ENCODE results near the gene SLC46A2. TPM values are rescaled to one million over a fixed set of nuclear protein-coding genes. Genes with fewer than 3 reads are reported as not detected.

The SLC46A2 gene
- total RNA-seq, 1 donor from 2014 or later = not detected

DNA sequence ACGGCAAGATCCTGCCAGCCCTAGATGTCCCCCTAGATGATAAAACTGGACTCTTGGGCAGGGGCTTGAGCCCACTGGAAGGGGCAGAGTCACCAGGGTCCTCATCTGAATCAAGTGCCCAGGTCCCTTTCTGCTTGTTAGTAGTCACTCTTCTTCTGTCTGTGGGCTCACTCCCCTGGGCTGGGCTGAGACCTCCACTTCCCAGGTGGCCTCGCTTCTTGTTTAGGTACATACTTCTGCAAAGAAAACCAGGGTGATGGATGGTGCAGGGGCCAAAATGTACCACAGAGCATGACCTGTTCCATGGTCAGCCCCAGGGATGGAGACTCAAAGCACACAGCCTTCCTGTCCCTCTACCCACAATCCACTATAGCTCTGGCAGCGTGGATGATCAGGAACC is 845 bp upstream of the SLC46A2 start:
- intact Hi-C loops (cut with DNase I) = no loop called here
- Histone ChIP-seq H3K9me3 (no peaks in the 10 kb centered on the region), H3K27ac (no peak overlapping the region)

DNA sequence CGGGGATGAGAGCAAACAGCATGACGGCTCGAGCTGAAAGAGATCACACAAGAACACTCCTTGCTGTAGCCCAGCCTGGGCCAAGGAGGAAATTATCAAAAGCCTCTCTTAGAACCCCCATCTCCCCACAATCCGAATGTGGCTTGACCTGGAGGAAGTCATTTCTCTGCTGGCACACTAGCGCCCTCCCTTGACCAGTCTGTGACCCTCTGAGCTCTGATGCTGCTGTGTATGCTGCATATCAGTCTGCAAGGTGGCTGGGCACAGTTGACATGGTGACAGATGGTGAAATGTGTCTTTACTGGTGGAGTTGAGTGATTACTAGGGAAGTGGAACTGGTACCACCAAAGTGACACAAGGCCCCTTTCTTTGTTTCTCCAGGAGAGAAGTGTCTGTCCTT is 3.3 kb downstream of the SLC46A2 start:
- Histone ChIP-seq H3K9me3 (no peaks in the 10 kb centered on the region), H3K36me3 (no peaks in the 10 kb centered on the region), H3K4me3 (no peak overlapping the region), H3K27me3 (no peaks in the 10 kb centered on the region), H3K27ac (no peak overlapping the region), H3K4me1 (peaks cover 12% of the 10 kb centered on the region)
- TF ChIP-seq, protein P1, sequence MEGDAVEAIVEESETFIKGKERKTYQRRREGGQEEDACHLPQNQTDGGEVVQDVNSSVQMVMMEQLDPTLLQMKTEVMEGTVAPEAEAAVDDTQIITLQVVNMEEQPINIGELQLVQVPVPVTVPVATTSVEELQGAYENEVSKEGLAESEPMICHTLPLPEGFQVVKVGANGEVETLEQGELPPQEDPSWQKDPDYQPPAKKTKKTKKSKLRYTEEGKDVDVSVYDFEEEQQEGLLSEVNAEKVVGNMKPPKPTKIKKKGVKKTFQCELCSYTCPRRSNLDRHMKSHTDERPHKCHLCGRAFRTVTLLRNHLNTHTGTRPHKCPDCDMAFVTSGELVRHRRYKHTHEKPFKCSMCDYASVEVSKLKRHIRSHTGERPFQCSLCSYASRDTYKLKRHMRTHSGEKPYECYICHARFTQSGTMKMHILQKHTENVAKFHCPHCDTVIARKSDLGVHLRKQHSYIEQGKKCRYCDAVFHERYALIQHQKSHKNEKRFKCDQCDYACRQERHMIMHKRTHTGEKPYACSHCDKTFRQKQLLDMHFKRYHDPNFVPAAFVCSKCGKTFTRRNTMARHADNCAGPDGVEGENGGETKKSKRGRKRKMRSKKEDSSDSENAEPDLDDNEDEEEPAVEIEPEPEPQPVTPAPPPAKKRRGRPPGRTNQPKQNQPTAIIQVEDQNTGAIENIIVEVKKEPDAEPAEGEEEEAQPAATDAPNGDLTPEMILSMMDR (IDR thresholded peaks at IDR 0.05) = no peak
- TF ChIP-seq POLR2A (IDR thresholded peaks at IDR 0.05) = no peak
- no peak for TF ChIP-seq POLR2AphosphoS5 (IDR thresholded peaks at IDR 0.05; ENCODE audit: insufficient read depth in 1 of 2, low read depth in 1 of 2)
- DNase-seq (ENCODE audit: extremely low spot score in 2 of 2) = no peak
- intact Hi-C loops (cut with DNase I) = no loop called here

More for the DNA sequence above, 845 bp upstream of the SLC46A2 start:
- Histone ChIP-seq H3K4me3 (no peak overlapping the region), H3K36me3 (no peaks in the 10 kb centered on the region), H3K27me3 (no peaks in the 10 kb centered on the region), H3K4me1 (peaks cover 12% of the 10 kb centered on the region)
- DNase-seq (ENCODE audit: extremely low spot score in 2 of 2) = no peak
- TF ChIP-seq POLR2A (IDR thresholded peaks at IDR 0.05) = no peak
- no peak for TF ChIP-seq POLR2AphosphoS5 (IDR thresholded peaks at IDR 0.05; ENCODE audit: insufficient read depth in 1 of 2, low read depth in 1 of 2)
- TF ChIP-seq, protein P1 (IDR thresholded peaks at IDR 0.05) = no peak

DNA sequence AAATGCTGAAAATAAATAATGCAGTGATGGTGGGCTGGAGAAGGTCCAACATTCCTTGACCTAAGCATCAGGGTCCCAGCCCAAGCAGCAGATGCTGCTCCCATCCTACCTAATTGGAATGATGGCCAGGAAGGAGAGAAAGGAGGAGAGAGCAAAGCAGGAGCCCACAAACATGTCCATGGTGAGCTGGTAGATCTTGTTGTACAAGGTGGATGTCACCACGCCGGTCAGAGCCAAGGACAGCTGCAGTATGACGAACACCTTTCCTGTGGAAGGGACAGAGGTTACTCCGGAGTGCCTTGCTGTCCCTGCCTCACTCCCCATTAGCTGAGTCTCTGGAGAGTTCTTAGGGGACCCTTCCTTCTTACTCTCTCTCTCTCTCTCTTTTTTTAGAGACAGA is 4.3 kb downstream of the SLC46A2 start:
- intact Hi-C loops (cut with DNase I) = no loop called here
- no peak for DNase-seq (ENCODE audit: extremely low spot score in 2 of 2)
- Histone ChIP-seq H3K27me3 (no peaks in the 10 kb centered on the region), H3K9me3 (no peaks in the 10 kb centered on the region), H3K36me3 (no peaks in the 10 kb centered on the region), H3K4me3 (no peak overlapping the region), H3K27ac (no peak overlapping the region), H3K4me1 (peaks cover 12% of the 10 kb centered on the region)
- TF ChIP-seq POLR2A (IDR thresholded peaks at IDR 0.05) (no peak), POLR2AphosphoS5 (IDR thresholded peaks at IDR 0.05; ENCODE audit: insufficient read depth in 1 of 2, low read depth in 1 of 2) (no peak)
- TF ChIP-seq, protein P1 (IDR thresholded peaks at IDR 0.05) = no peak

DNA sequence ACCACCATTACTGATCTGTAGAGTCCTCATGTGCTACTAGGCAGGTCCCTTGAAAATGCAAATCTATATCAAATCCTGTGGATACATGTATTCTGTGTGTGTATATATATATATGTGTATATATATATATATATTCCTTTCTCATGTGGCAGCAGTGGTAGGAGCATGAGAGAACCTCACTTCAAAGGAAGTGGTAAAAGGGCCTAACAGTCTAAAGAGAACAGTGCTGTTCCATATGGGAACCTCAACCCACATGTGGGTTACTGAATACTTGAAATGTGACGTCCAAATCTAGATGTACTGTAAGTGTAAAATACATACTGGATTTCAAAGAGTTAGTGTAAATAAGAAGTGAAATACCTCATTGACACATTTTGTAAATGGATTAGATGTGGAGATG is 5.4 kb downstream of the SLC46A2 start:
- intact Hi-C loops (cut with DNase I) = no loop called here
- Histone ChIP-seq H3K27ac (no peak overlapping the region), H3K4me3 (no peak overlapping the region)

DNA sequence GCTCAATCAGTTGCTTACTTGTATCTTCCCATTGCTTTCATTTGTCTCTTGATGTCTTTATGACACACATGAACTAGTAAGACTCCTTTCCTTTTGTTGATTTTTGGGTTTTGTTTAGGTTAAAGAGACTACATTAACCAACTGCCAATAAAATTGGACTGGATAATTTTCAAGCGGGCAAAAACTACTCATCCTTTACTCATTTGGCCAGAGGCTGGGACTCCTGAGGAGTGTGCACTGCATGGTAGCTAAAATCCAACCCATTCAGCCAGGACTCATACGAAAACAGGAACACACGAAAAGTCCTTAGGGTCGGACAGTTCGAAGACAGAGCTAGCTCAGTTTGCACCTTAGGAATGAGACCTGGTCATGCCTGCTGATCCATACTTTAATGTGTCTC is 6.0 kb downstream of the SLC46A2 start:
- Histone ChIP-seq H3K4me3 (no peak overlapping the region), H3K4me1 (no peaks in the 10 kb centered on the region), H3K27me3 (no peaks in the 10 kb centered on the region), H3K9me3 (no peaks in the 10 kb centered on the region), H3K27ac (no peak overlapping the region), H3K36me3 (no peaks in the 10 kb centered on the region)
- TF ChIP-seq POLR2A (IDR thresholded peaks at IDR 0.05) (no peak), POLR2AphosphoS5 (IDR thresholded peaks at IDR 0.05; ENCODE audit: insufficient read depth in 1 of 2, low read depth in 1 of 2) (no peak)
- TF ChIP-seq, protein P1 (IDR thresholded peaks at IDR 0.05) = no peak
- intact Hi-C loops (cut with DNase I) = no loop called here
- no peak for DNase-seq (ENCODE audit: extremely low spot score in 2 of 2)

More for the DNA sequence above, 5.4 kb downstream of the SLC46A2 start:
- no peaks in the 10 kb centered on the region for H3K36me3 ChIP-seq
- no peak for DNase-seq (ENCODE audit: extremely low spot score in 2 of 2)
- H3K9me3 ChIP-seq = no peaks in the 10 kb centered on the region
- TF ChIP-seq POLR2A (IDR thresholded peaks at IDR 0.05) = no peak
- TF ChIP-seq, protein P1 (IDR thresholded peaks at IDR 0.05) = no peak
- H3K4me1 ChIP-seq = peaks cover 5% of the 10 kb centered on the region
- no peaks in the 10 kb centered on the region for H3K27me3 ChIP-seq
